ENCODE measurements around the gene PRKCB. TPM values are rescaled to one million over a fixed set of nuclear protein-coding genes. Genes with fewer than 3 reads are reported as not detected.

PRKCB gene
- total RNA-seq, 1 experiment from 2014 or later = not detected

GRCh38 chr16:24203675-24204074, 367.9 kb downstream of the PRKCB start:
- peaks cover 42% of the 10 kb centered on the region for H3K27me3 Mint-ChIP-seq (ENCODE audit: insufficient read depth, unreplicated experiment)
- H3K4me3 Mint-ChIP-seq (ENCODE audit: unreplicated experiment) = no peak overlapping the region
- CTCF ChIA-PET = no interaction called here
- no peaks in the 10 kb centered on the region for H3K9me3 Mint-ChIP-seq (ENCODE audit: unreplicated experiment)
- DNase-seq (ENCODE audit: unreplicated experiment) = no peak
- POLR2A ChIA-PET = no interaction called here
- intact Hi-C loops (cut with micrococcal nuclease) = no loop called here
- TF ChIP-seq CTCF (IDR thresholded peaks at IDR 0.05; ENCODE audit: unreplicated experiment) = no peak
- no TSS peak for BruUV-seq (replicated peaks)
- no peaks in the 10 kb centered on the region for H3K4me1 Mint-ChIP-seq (ENCODE audit: insufficient read depth, unreplicated experiment)
- H3K36me3 Mint-ChIP-seq (ENCODE audit: insufficient read depth, unreplicated experiment) = no peaks in the 10 kb centered on the region
- no peak overlapping the region for H3K27ac Mint-ChIP-seq (ENCODE audit: low read depth, unreplicated experiment)

GRCh38 chr16:24204150-24204665, 368.4 kb downstream of the PRKCB start:
- H3K27ac Mint-ChIP-seq (ENCODE audit: low read depth, unreplicated experiment) = no peak overlapping the region
- no TSS peak for BruUV-seq (replicated peaks)
- intact Hi-C loops (cut with micrococcal nuclease) = no loop called here
- ChIA-PET POLR2A (no interaction called here), CTCF (interaction anchor here (0.6 kb wide), 1 partner anchor 69 kb away, joined by 3 read pairs; no protein-coding TSS in a partner anchor)
- no peaks in the 10 kb centered on the region for H3K9me3 Mint-ChIP-seq (ENCODE audit: unreplicated experiment)
- H3K4me3 Mint-ChIP-seq (ENCODE audit: unreplicated experiment) = no peak overlapping the region
- H3K36me3 Mint-ChIP-seq (ENCODE audit: insufficient read depth, unreplicated experiment) = no peaks in the 10 kb centered on the region
- no peak for DNase-seq (ENCODE audit: unreplicated experiment)
- no peak for TF ChIP-seq CTCF (IDR thresholded peaks at IDR 0.05; ENCODE audit: unreplicated experiment)
- H3K27me3 Mint-ChIP-seq (ENCODE audit: insufficient read depth, unreplicated experiment) = peaks cover 42% of the 10 kb centered on the region
- H3K4me1 Mint-ChIP-seq (ENCODE audit: insufficient read depth, unreplicated experiment) = no peaks in the 10 kb centered on the region

- H3K27me3 Mint-ChIP-seq (ENCODE audit: insufficient read depth, unreplicated experiment) = peaks cover 67% of the 10 kb centered on the region
These were observed 371.1 kb downstream of the PRKCB start for GRCh38 chr16:24206926-24207325.

DNA sequence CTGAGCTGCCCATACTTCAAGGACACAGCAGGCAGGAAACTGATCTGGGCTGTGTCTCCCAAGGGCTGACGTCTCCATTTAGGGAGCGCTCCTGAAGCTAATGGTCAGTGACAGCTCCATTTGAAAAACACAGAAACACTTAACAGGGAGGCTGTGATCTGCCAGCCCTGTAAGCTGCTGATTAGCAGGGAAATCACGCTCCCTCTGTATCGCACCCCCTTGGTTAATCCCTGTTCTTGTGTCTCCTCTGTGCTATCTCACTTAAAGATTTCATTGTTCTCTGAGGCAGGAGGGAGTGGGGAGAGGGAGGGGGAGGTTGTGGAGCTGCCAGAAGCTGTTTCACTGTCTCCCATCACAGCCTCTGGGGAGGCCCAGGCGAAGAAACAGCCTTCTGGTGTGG, 372.9 kb downstream of the PRKCB start:
- Mint-ChIP-seq H3K36me3 (ENCODE audit: insufficient read depth, unreplicated experiment) (no peaks in the 10 kb centered on the region), H3K27ac (ENCODE audit: low read depth, unreplicated experiment) (no peak overlapping the region), H3K4me1 (ENCODE audit: insufficient read depth, unreplicated experiment) (no peaks in the 10 kb centered on the region), H3K9me3 (ENCODE audit: unreplicated experiment) (no peaks in the 10 kb centered on the region), H3K27me3 (ENCODE audit: insufficient read depth, unreplicated experiment) (peaks cover 74% of the 10 kb centered on the region), H3K4me3 (ENCODE audit: unreplicated experiment) (no peak overlapping the region)
- intact Hi-C loops (cut with micrococcal nuclease) = no loop called here
- TF ChIP-seq CTCF (IDR thresholded peaks at IDR 0.05; ENCODE audit: unreplicated experiment) = no peak
- ChIA-PET POLR2A (no interaction called here), CTCF (interaction anchor here (0.6 to 1.1 kb wide), 3 partner anchors 35 to 48 kb away, joined by 3 read pairs; no protein-coding TSS in a partner anchor)
- no peak for DNase-seq (ENCODE audit: unreplicated experiment)
- BruUV-seq (replicated peaks) = no TSS peak

More at GRCh38 chr16:24206926-24207325, 371.1 kb downstream of the PRKCB start:
- Mint-ChIP-seq H3K36me3 (ENCODE audit: insufficient read depth, unreplicated experiment) (no peaks in the 10 kb centered on the region), H3K9me3 (ENCODE audit: unreplicated experiment) (no peaks in the 10 kb centered on the region), H3K4me1 (ENCODE audit: insufficient read depth, unreplicated experiment) (no peaks in the 10 kb centered on the region), H3K4me3 (ENCODE audit: unreplicated experiment) (no peak overlapping the region), H3K27ac (ENCODE audit: low read depth, unreplicated experiment) (no peak overlapping the region)
- ChIA-PET CTCF (interaction anchor here (0.7 kb wide), 1 partner anchor 48 kb away, joined by 5 read pairs; no protein-coding TSS in a partner anchor), POLR2A (interaction anchor here (0.6 kb wide), 1 partner anchor 437 kb away, joined by 4 read pairs; no protein-coding TSS in a partner anchor)
- BruUV-seq (replicated peaks) = no TSS peak
- no peak for TF ChIP-seq CTCF (IDR thresholded peaks at IDR 0.05; ENCODE audit: unreplicated experiment)
- intact Hi-C loops (cut with micrococcal nuclease) = no loop called here
- no peak for DNase-seq (ENCODE audit: unreplicated experiment)
